CD14-positive monocyte (primary cell): Measurements from ENCODE around the gene STIP1. TPM values are rescaled to one million over a fixed set of nuclear protein-coding genes. Genes with fewer than 3 reads are reported as not detected.

ENCODE experiments used
- DNase-seq, 3 donors: peaks; one replicate each; pipeline ENCODE4 v3.0.0-alpha.2; 2011 to 2022
- H2AFZ ChIP-seq: 2 replicates; pipeline ENCODE4 v1.6.0; 2012; ENCODE audit warnings: mild to moderate bottlenecking, low read depth, low read length, inconsistent platforms; ENCODE audit not compliant: insufficient read depth, poor library complexity, severe bottlenecking
- H3K27ac ChIP-seq, 2 donors: 1 replicate in 1 of 2; 2 replicates in 1 of 2; pipeline ENCODE4 v1.5.1; 2012 to 2013; ENCODE audit warnings: low read length in 2 of 2, control low read depth in 1 of 2, inconsistent platforms in 1 of 2, low read depth in 1 of 2, mild to moderate bottlenecking in 1 of 2
- H3K27me3 ChIP-seq, 2 donors: one replicate each; pipeline versions ENCODE4 v1.6.0 to v1.6.1; 2011 to 2013; ENCODE audit warnings: low read length in 2 of 2; ENCODE audit not compliant: control insufficient read depth in 2 of 2, insufficient read depth in 2 of 2
- H3K36me3 ChIP-seq, 2 donors: replicated peaks in 1 of 2; 1 replicate in 1 of 2; 2 replicates in 1 of 2; pipeline versions ENCODE4 v1.5.1 to v1.6.1; 2012 to 2013; ENCODE audit warnings: low read length in 2 of 2, control low read depth in 1 of 2, inconsistent platforms in 1 of 2, mild to moderate bottlenecking in 1 of 2; ENCODE audit not compliant: insufficient read depth in 2 of 2, control insufficient read depth in 1 of 2
- H3K4me1 ChIP-seq, 2 donors: 1 replicate in 1 of 2; 2 replicates in 1 of 2; pipeline versions ENCODE4 v1.5.1 to v1.6.1; 2012 to 2013; ENCODE audit warnings: low read length in 2 of 2, control low read depth in 1 of 2, inconsistent platforms in 1 of 2, mild to moderate bottlenecking in 1 of 2, moderate library complexity in 1 of 2; ENCODE audit not compliant: insufficient read depth in 2 of 2, control insufficient read depth in 1 of 2
- H3K4me2 ChIP-seq: replicated peaks from 2 replicates; pipeline ENCODE3; 2012; ENCODE audit warnings: low read length, moderate library complexity, mild to moderate bottlenecking; ENCODE audit not compliant: poor library complexity, severe bottlenecking; ENCODE audit errors: extremely low read depth
- H3K4me3 ChIP-seq, 3 experiments: fragments of 200-600 bp in 1 of 3; sonication (generic) in 1 of 3; replicated peaks in 1 of 3; 1 replicate in 2 of 3; 2 replicates in 1 of 3; pipeline ENCODE4 v1.5.1; 2011 to 2013; ENCODE audit warnings: low read length in 3 of 3, mild to moderate bottlenecking in 3 of 3, control low read depth in 2 of 3, low read depth in 2 of 3, inconsistent platforms in 1 of 3, moderate library complexity in 1 of 3
- H3K79me2 ChIP-seq: 2 replicates; pipeline ENCODE4 v1.6.0; 2012; ENCODE audit warnings: mild to moderate bottlenecking, control low read depth, inconsistent platforms, low read length, moderate library complexity; ENCODE audit not compliant: insufficient read depth
- H3K9ac ChIP-seq: 2 replicates; pipeline ENCODE4 v1.6.0; 2017; ENCODE audit warnings: low read length, mild to moderate bottlenecking; ENCODE audit not compliant: insufficient read depth, poor library complexity, severe bottlenecking
- H3K9me3 ChIP-seq, 2 donors: replicated peaks in 1 of 2; 1 replicate in 1 of 2; 2 replicates in 1 of 2; pipeline versions ENCODE4 v1.5.1 to v1.6.1; 2012 to 2013; ENCODE audit warnings: low read length in 2 of 2, control low read depth in 1 of 2; ENCODE audit not compliant: control insufficient read depth in 1 of 2, insufficient read depth in 1 of 2
- H4K20me1 ChIP-seq: 2 replicates; pipeline ENCODE4 v1.6.0; 2012; ENCODE audit warnings: mild to moderate bottlenecking, low read length, control low read depth, moderate library complexity; ENCODE audit not compliant: insufficient read depth
- H3K27ac Mint-ChIP-seq, 7 donors: one replicate each; pipeline ENCODE4 v1.8.0; 2020; ENCODE audit warnings: mild to moderate bottlenecking in 7 of 7, mixed read lengths in 7 of 7, moderate library complexity in 6 of 7, inconsistent platforms in 2 of 7
- H3K27me3 Mint-ChIP-seq, 3 donors: one replicate each; pipeline ENCODE4 v1.8.0; 2021 to 2022; ENCODE audit warnings: low read depth in 3 of 3, mild to moderate bottlenecking in 3 of 3, mixed read lengths in 3 of 3, moderate library complexity in 3 of 3, inconsistent platforms in 1 of 3
- H3K36me3 Mint-ChIP-seq, 2 donors: one replicate each; pipeline ENCODE4 v1.8.0; 2020; ENCODE audit warnings: mixed read lengths in 2 of 2, inconsistent platforms in 1 of 2, mild to moderate bottlenecking in 1 of 2
- H3K4me1 Mint-ChIP-seq: one replicate; pipeline ENCODE4 v1.8.0; 2020; ENCODE audit warnings: mild to moderate bottlenecking, mixed read lengths
- H3K4me3 Mint-ChIP-seq, 2 donors: one replicate each; pipeline ENCODE4 v1.8.0; 2020; ENCODE audit warnings: mild to moderate bottlenecking in 2 of 2, mixed read lengths in 2 of 2, moderate library complexity in 1 of 2
- H3K9me3 Mint-ChIP-seq, 7 donors: one replicate each; pipeline ENCODE4 v1.8.0; 2020 to 2022; ENCODE audit warnings: mixed read lengths in 7 of 7, mild to moderate bottlenecking in 6 of 7, moderate library complexity in 6 of 7, inconsistent platforms in 2 of 7
- WGBS: methylation state at CpG from one replicate; pipeline ENCODE4 v1.1.5; 2013; ENCODE audit warnings: missing lambda C conversion rate; ENCODE audit not compliant: insufficient coverage; 5-methylcytosine and 5-hydroxymethylcytosine counted together
- intact Hi-C, 2 donors: fragments of 100-400 bp; cut with micrococcal nuclease; formaldehyde crosslinking; loops; one replicate each; pipeline versions ENCODE4 v1.15.0 to v1.15.1; 2023
- polyA plus RNA-seq, 3 donors: library from polyadenylated mRNA; depleted of rRNA in 1 of 3; unstranded in 2 of 3; stranded (reverse) in 1 of 3; fragments of 300-500 nt in 2 of 3; fragments of >200 nt in 1 of 3; fragmentation: Illumina TruSeq in 2 of 3; gene quantifications; 1 replicate in 2 of 3; 2 replicates in 1 of 3; pipeline ENCODE4 v1.2.3, GENCODE V29; 2012 to 2021
- TF ChIP-seq, protein P1 (sequence below): fragments of 200-600 bp; IDR thresholded peaks from one replicate; pipeline ENCODE4 v1.8.0; 2022; ENCODE audit warnings: antibody characterized with exemption, mild to moderate bottlenecking

STIP1 gene
- polyA plus RNA-seq, 3 donors, result 44.5 to 52.0 (median 51.1) TPM

DNA sequence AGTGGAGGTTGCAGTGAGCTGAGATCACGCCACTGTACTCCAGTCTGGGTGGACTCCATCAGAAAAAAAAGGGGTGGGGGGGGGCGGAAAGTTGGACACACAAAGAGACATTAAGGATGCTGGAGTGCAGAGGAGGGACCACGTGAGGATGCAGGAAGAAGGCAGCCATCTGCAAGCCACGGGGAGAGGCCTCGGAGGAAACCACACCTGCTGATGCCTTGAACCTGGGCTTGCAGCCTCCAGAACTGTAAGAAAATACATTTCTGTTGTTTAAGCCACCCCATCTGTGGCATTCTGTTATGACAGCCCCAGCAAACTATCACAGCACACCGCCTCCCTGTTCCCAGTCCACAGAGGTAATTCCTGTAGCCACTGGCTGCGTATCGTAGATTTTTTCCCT is 9.2 kb upstream of the STIP1 start:
- H3K4me3 Mint-ChIP-seq, result no peak overlapping the region
- Histone ChIP-seq H4K20me1 (no peaks in the 10 kb centered on the region), H3K4me1 (peaks cover 8 to 15% of the 10 kb centered on the region in 2 donors), H3K4me3 (no peak overlapping the region), H3K27me3 (no peaks in the 10 kb centered on the region), H3K79me2 (no peaks in the 10 kb centered on the region), H3K9me3 (peaks cover 0 to 7% of the 10 kb centered on the region in 2 donors), H3K4me2 (no peak overlapping the region), H3K27ac (no peak overlapping the region), H2AFZ (no peak overlapping the region), H3K9ac (no peak overlapping the region), H3K36me3 (no peaks in the 10 kb centered on the region)
- H3K36me3 Mint-ChIP-seq, result no peaks in the 10 kb centered on the region
- peaks cover 0 to 6% (median 0%) of the 10 kb centered on the region in 3 donors for H3K27me3 Mint-ChIP-seq
- H3K27ac Mint-ChIP-seq, result peak overlapping the region in 1 of 7 donors; percentile 35
- TF ChIP-seq, protein P1, sequence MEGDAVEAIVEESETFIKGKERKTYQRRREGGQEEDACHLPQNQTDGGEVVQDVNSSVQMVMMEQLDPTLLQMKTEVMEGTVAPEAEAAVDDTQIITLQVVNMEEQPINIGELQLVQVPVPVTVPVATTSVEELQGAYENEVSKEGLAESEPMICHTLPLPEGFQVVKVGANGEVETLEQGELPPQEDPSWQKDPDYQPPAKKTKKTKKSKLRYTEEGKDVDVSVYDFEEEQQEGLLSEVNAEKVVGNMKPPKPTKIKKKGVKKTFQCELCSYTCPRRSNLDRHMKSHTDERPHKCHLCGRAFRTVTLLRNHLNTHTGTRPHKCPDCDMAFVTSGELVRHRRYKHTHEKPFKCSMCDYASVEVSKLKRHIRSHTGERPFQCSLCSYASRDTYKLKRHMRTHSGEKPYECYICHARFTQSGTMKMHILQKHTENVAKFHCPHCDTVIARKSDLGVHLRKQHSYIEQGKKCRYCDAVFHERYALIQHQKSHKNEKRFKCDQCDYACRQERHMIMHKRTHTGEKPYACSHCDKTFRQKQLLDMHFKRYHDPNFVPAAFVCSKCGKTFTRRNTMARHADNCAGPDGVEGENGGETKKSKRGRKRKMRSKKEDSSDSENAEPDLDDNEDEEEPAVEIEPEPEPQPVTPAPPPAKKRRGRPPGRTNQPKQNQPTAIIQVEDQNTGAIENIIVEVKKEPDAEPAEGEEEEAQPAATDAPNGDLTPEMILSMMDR, result no peak
- 32% methylated on average over 4 of the region's 8 CpGs for WGBS
- intact Hi-C loops, result no loop called here
- DNase-seq, result no peak
- peaks cover 23% of the 10 kb centered on the region for H3K4me1 Mint-ChIP-seq
- H3K9me3 Mint-ChIP-seq, result peaks cover 0 to 7% (median 3%) of the 10 kb centered on the region in 7 donors

DNA sequence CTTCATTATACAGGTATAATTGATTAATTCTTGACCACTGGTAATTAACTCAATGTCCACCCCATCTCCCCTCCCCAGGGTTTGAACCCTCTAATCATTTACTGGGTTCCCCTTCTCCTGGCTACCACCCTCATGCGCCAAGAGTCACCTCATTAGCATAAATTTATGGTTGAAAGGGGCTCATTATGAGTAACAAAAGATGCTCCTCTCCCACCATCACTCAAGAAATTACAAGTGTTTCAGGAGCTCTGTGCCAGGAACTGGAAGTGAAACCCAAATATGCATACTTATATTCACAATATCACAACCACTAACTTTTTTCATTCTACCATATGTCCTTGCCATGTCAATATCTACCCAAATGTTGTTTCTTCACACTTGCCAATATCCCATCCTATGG is 7.8 kb upstream of the STIP1 start:
- no peak overlapping the region for H3K4me3 ChIP-seq
- Mint-ChIP-seq H3K27me3 (peaks cover 0 to 6% (median 0%) of the 10 kb centered on the region in 3 donors), H3K9me3 (peaks cover 0 to 7% (median 3%) of the 10 kb centered on the region in 7 donors), H3K36me3 (peaks cover 0 to 3% of the 10 kb centered on the region in 2 donors), H3K4me3 (no peak overlapping the region), H3K27ac (no peak overlapping the region), H3K4me1 (peaks cover 32% of the 10 kb centered on the region)
- H3K9ac ChIP-seq, result no peak overlapping the region
- intact Hi-C loops, result no loop called here
- WGBS, result no CpG with 5 or more reads among the region's 1 CpG
- DNase-seq, result no peak
- no peaks in the 10 kb centered on the region for H3K36me3 ChIP-seq
- H3K4me2 ChIP-seq, result no peak overlapping the region
- H3K9me3 ChIP-seq, result peaks cover 0 to 7% of the 10 kb centered on the region in 2 donors
- H3K27me3 ChIP-seq, result no peaks in the 10 kb centered on the region
- no peak overlapping the region for H2AFZ ChIP-seq
- peaks cover 12 to 20% of the 10 kb centered on the region in 2 donors for H3K4me1 ChIP-seq
- TF ChIP-seq, protein P1, result no peak
- no peak overlapping the region for H3K27ac ChIP-seq
- no peaks in the 10 kb centered on the region for H4K20me1 ChIP-seq
- H3K79me2 ChIP-seq, result peaks cover 1% of the 10 kb centered on the region
